Neural progenitor cell (in vitro differentiated cells): ENCODE results near the gene WNT5B. TPM values are rescaled to one million over a fixed set of nuclear protein-coding genes. Genes with fewer than 3 reads are reported as not detected.
A peak's percentile ranks its signal among the peaks of the same experiment; 100 is the strongest.
"Not testable (repeated sequence)": the region's sequence is repeated elsewhere in the genome, so short reads cannot be mapped to it uniquely, and the experiment has no call there.

Experiments
- DNase-seq: peaks from one replicate; pipeline ENCODE4 v3.0.0-alpha.2; 2016; ENCODE audit warnings: low spot score
- H2AFZ ChIP-seq: fragments of 200-600 bp; sonication (generic); replicated peaks from 2 replicates; pipeline ENCODE4 v1.6.1; 2016; ENCODE audit warnings: antibody characterized with exemption
- H3F3A ChIP-seq: fragments of 200-600 bp; sonication (generic); 2 replicates; pipeline ENCODE4 v1.6.1; 2016; ENCODE audit warnings: antibody characterized with exemption, low read depth
- H3K27ac ChIP-seq: fragments of 200-600 bp; sonication (generic); 2 replicates; pipeline ENCODE4 v1.5.1; 2016; ENCODE audit warnings: mild to moderate bottlenecking
- H3K27me3 ChIP-seq: fragments of 200-600 bp; sonication (generic); 2 replicates; pipeline ENCODE4 v1.6.1; 2016; ENCODE audit warnings: mild to moderate bottlenecking, moderate library complexity
- H3K36me3 ChIP-seq: fragments of 200-600 bp; sonication (generic); 2 replicates; pipeline ENCODE4 v1.5.1; 2016
- H3K4me1 ChIP-seq: fragments of 200-600 bp; sonication (generic); 2 replicates; pipeline ENCODE4 v1.6.1; 2016; ENCODE audit warnings: mixed run types
- H3K4me2 ChIP-seq: fragments of 200-600 bp; sonication (generic); 2 replicates; pipeline ENCODE4 v1.6.1; 2016
- H3K4me3 ChIP-seq: fragments of 200-600 bp; sonication (generic); 2 replicates; pipeline ENCODE4 v1.5.1; 2016
- H3K79me2 ChIP-seq: fragments of 200-600 bp; sonication (generic); 2 replicates; pipeline ENCODE4 v1.6.1; 2016; ENCODE audit warnings: low read depth
- H3K9ac ChIP-seq: fragments of 200-600 bp; sonication (generic); 2 replicates; pipeline ENCODE4 v1.6.1; 2016
- H3K9me3 ChIP-seq: fragments of 200-600 bp; sonication (generic); 2 replicates; pipeline ENCODE4 v1.5.1; 2016; ENCODE audit warnings: low read depth
- H4K20me1 ChIP-seq: fragments of 200-600 bp; sonication (generic); 2 replicates; pipeline ENCODE4 v1.6.1; 2016; ENCODE audit warnings: low read depth
- H3K27ac Mint-ChIP-seq: 3 replicates; pipeline ENCODE4 v1.8.0; 2021; ENCODE audit warnings: mixed read lengths
- H3K27me3 Mint-ChIP-seq: 2 replicates; pipeline ENCODE4 v1.8.0; 2022; ENCODE audit warnings: low read depth, mild to moderate bottlenecking, inconsistent platforms, moderate library complexity, mixed read lengths; ENCODE audit not compliant: insufficient read depth
- H3K36me3 Mint-ChIP-seq: 3 replicates; pipeline ENCODE4 v1.8.0; 2021; ENCODE audit warnings: mixed read lengths
- H3K4me1 Mint-ChIP-seq: 3 replicates; pipeline ENCODE4 v1.8.0; 2021; ENCODE audit warnings: mixed read lengths
- H3K4me3 Mint-ChIP-seq: 3 replicates; pipeline ENCODE4 v1.8.0; 2021; ENCODE audit warnings: mild to moderate bottlenecking, moderate library complexity, mixed read lengths
- H3K9me3 Mint-ChIP-seq: 3 replicates; pipeline ENCODE4 v1.8.0; 2020; ENCODE audit warnings: mixed read lengths
- EZH2 ChIP-seq: fragments of 200-600 bp; sonication (generic); IDR thresholded peaks from 2 replicates; pipeline ENCODE4 v1.6.1; 2017; ENCODE audit warnings: antibody characterized with exemption, mild to moderate bottlenecking, moderate library complexity
- EZH2phosphoT487 ChIP-seq: fragments of 200-600 bp; sonication (generic); IDR thresholded peaks from 2 replicates; pipeline ENCODE4 v1.6.1; 2017; ENCODE audit warnings: antibody characterized with exemption
- total RNA-seq: library from RNA; depleted of rRNA; stranded (reverse); fragments of >200 nt; gene quantifications from 2 replicates; pipeline ENCODE4 v1.2.3, GENCODE V29; 2015; ENCODE audit warnings: low replicate concordance
- TF ChIP-seq, protein P1 (sequence below): fragments of 200-600 bp; sonication (generic); IDR thresholded peaks from 2 replicates; pipeline ENCODE4 v1.5.1; 2017; ENCODE audit warnings: antibody characterized with exemption, mild to moderate bottlenecking

The WNT5B gene
- total RNA-seq, 1 donor from 2014 or later: 43.7 TPM

DNA sequence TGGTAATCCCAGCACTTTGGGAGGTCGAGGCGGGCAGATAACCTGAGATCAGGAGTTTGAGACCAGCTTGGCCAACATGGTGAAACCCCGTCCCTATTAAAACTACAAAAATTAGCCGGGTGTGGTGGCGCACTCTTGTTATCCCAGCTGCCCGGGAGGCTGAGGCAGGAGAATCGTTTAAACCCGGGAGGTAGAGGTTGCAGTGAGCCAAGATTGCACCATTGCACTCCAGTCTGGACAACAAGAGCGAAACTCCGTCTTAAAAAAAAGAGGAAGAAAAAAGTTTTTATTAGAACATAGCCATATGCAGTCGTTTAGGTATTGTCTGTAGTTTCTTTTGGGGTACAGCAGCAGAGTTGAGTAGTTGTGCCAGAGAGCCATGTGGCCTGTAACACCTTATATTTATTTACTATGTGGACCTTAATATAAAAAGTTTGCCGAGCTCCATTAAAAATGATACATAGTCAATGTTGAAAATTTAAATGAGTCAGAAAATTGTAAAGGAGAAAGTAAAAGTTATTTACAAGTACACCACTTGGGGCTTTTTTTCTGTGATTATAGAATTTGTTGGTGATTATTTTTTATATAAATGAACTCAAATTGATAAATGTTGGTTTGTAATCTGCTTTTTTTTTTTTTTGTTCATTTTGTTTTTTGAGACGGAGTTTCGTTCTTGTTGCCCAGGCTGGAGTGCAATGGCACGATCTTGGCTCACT, 64.0 kb downstream of the WNT5B start:
- H3K4me3 Mint-ChIP-seq: peak overlapping the region; percentile 75
- no peak overlapping the region for H3K27ac Mint-ChIP-seq
- no peak overlapping the region for H3K4me3 ChIP-seq
- no peak overlapping the region for H3K9ac ChIP-seq
- peaks cover 15% of the 10 kb centered on the region for H3K4me1 ChIP-seq
- no peaks in the 10 kb centered on the region for H3K27me3 ChIP-seq
- H3K27me3 Mint-ChIP-seq: peaks cover 6% of the 10 kb centered on the region
- peak overlapping the region; percentile 95 for H3K4me2 ChIP-seq
- H3K36me3 ChIP-seq: no peaks in the 10 kb centered on the region
- no peak for DNase-seq
- H3K79me2 ChIP-seq: peaks cover 68% of the 10 kb centered on the region
- H4K20me1 ChIP-seq: peaks cover 62% of the 10 kb centered on the region
- H2AFZ ChIP-seq: no peak overlapping the region
- peaks cover 14% of the 10 kb centered on the region for H3K36me3 Mint-ChIP-seq
- no peak overlapping the region for H3K27ac ChIP-seq
- no peaks in the 10 kb centered on the region for H3K9me3 Mint-ChIP-seq
- TF ChIP-seq EZH2phosphoT487: no peak
- TF ChIP-seq, protein P1, sequence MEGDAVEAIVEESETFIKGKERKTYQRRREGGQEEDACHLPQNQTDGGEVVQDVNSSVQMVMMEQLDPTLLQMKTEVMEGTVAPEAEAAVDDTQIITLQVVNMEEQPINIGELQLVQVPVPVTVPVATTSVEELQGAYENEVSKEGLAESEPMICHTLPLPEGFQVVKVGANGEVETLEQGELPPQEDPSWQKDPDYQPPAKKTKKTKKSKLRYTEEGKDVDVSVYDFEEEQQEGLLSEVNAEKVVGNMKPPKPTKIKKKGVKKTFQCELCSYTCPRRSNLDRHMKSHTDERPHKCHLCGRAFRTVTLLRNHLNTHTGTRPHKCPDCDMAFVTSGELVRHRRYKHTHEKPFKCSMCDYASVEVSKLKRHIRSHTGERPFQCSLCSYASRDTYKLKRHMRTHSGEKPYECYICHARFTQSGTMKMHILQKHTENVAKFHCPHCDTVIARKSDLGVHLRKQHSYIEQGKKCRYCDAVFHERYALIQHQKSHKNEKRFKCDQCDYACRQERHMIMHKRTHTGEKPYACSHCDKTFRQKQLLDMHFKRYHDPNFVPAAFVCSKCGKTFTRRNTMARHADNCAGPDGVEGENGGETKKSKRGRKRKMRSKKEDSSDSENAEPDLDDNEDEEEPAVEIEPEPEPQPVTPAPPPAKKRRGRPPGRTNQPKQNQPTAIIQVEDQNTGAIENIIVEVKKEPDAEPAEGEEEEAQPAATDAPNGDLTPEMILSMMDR: no peak
- no peak for TF ChIP-seq EZH2
- H3F3A ChIP-seq: peaks cover 27% of the 10 kb centered on the region
- no peaks in the 10 kb centered on the region for H3K9me3 ChIP-seq
- H3K4me1 Mint-ChIP-seq: peaks cover 18% of the 10 kb centered on the region

DNA sequence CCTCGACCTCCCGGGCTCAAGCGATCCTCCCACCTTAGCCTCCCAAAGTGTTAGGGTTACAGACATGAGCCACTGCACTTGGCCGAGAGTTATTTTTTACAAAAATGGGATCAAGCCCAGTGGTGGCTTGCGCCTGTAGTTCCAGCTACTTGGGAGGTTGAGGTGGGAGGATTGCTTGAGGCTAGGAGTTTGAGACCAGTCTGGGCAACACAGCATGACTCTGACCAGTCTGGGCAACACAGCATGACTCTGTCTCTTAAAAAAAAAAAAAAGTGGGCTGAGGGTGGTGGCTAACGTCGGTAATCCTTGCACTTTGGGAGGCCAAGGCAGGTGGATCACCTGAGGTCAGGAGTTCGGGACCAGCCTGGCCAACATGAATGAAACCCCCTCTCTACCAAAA, 66.1 kb downstream of the WNT5B start:
- peaks cover 24% of the 10 kb centered on the region for H3K36me3 Mint-ChIP-seq
- H3F3A ChIP-seq: peaks cover 20% of the 10 kb centered on the region
- not testable (repeated sequence) for H3K4me3 Mint-ChIP-seq, H3K27me3 Mint-ChIP-seq, H2AFZ ChIP-seq, H3K36me3 ChIP-seq, H3K4me2 ChIP-seq, H3K27me3 ChIP-seq, H3K27ac ChIP-seq, H3K9ac ChIP-seq, DNase-seq, H3K9me3 ChIP-seq, H3K9me3 Mint-ChIP-seq, H3K27ac Mint-ChIP-seq, H3K4me3 ChIP-seq, H3K4me1 ChIP-seq
- H4K20me1 ChIP-seq: peaks cover 80% of the 10 kb centered on the region
- peaks cover 89% of the 10 kb centered on the region for H3K79me2 ChIP-seq
- peaks cover 12% of the 10 kb centered on the region for H3K4me1 Mint-ChIP-seq

- TF ChIP-seq EZH2 (no peak), EZH2phosphoT487 (no peak)
- TF ChIP-seq, protein P1: no peak
- no peak overlapping the region for H3K27ac ChIP-seq
- no peaks in the 10 kb centered on the region for H3K36me3 ChIP-seq
- peaks cover 11% of the 10 kb centered on the region for H3K4me1 Mint-ChIP-seq
- no peak overlapping the region for H3K4me3 Mint-ChIP-seq
- H3K36me3 Mint-ChIP-seq: peaks cover 29% of the 10 kb centered on the region
- no peak overlapping the region for H3K4me2 ChIP-seq
- H3K9me3 ChIP-seq: no peaks in the 10 kb centered on the region
- no peak overlapping the region for H3K27ac Mint-ChIP-seq
- H3K27me3 ChIP-seq: no peaks in the 10 kb centered on the region
- H4K20me1 ChIP-seq: peaks cover 80% of the 10 kb centered on the region
- H3K9ac ChIP-seq: no peak overlapping the region
- H3F3A ChIP-seq: peaks cover 13% of the 10 kb centered on the region
- peaks cover 3% of the 10 kb centered on the region for H3K9me3 Mint-ChIP-seq
- peaks cover 98% of the 10 kb centered on the region for H3K79me2 ChIP-seq
- no peak overlapping the region for H2AFZ ChIP-seq
- no peak overlapping the region for H3K4me3 ChIP-seq
- DNase-seq: no peak
- H3K27me3 Mint-ChIP-seq: no peaks in the 10 kb centered on the region
- peaks cover 8% of the 10 kb centered on the region for H3K4me1 ChIP-seq
Measured at GRCh38 chr12:1695886-1696670, 67.0 kb downstream of the WNT5B start.

DNA sequence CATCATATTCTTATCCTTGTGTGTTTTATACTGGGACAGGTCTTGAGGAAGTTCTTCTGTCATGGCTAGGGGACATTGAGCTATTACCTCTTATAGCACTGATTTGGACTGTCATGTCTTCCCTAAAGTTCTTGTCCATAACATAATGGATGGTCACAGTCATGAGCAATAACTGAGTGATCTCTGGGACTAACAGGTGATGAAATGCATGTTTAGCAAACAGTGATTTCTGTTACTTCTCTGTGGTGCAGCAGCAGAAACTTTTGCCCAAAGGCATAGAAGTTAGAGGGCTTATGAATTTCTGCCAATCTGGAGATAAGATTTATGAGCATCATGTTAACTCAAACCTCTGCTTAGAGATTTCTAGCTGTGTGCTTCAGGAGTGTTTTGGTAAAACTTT, 67.8 kb downstream of the WNT5B start:
- no peak overlapping the region for H3K27ac ChIP-seq
- H2AFZ ChIP-seq: no peak overlapping the region
- Mint-ChIP-seq H3K9me3 (peaks cover 3% of the 10 kb centered on the region), H3K36me3 (peaks cover 29% of the 10 kb centered on the region), H3K4me3 (no peak overlapping the region), H3K27me3 (no peaks in the 10 kb centered on the region), H3K27ac (no peak overlapping the region), H3K4me1 (peaks cover 9% of the 10 kb centered on the region)
- H3K4me2 ChIP-seq: no peak overlapping the region
- TF ChIP-seq EZH2 (no peak), EZH2phosphoT487 (no peak)
- TF ChIP-seq, protein P1: no peak
- H3F3A ChIP-seq: peaks cover 5% of the 10 kb centered on the region
- H3K9ac ChIP-seq: no peak overlapping the region
- DNase-seq: no peak
- H3K79me2 ChIP-seq: peaks cover 100% of the 10 kb centered on the region
- no peaks in the 10 kb centered on the region for H3K36me3 ChIP-seq
- H3K4me1 ChIP-seq: peaks cover 8% of the 10 kb centered on the region
- H3K4me3 ChIP-seq: no peak overlapping the region
- H3K27me3 ChIP-seq: no peaks in the 10 kb centered on the region
- no peaks in the 10 kb centered on the region for H3K9me3 ChIP-seq
- peaks cover 74% of the 10 kb centered on the region for H4K20me1 ChIP-seq
